Epithelial cell of esophagus (primary cell): ENCODE results near the gene CYS1.

Source experiments
- DNase-seq: peaks from one replicate; pipeline ENCODE4 v3.0.0; 2010; ENCODE audit warnings: low read depth
- H3K4me3 ChIP-seq: 2 replicates; pipeline ENCODE4 v1.5.1; 2011; ENCODE audit warnings: mild to moderate bottlenecking, low read length, control low read depth
- CTCF ChIP-seq: IDR thresholded peaks from 2 replicates; pipeline ENCODE4 v1.5.1; 2011; ENCODE audit warnings: low read depth, mild to moderate bottlenecking, low read length, control low read depth, inconsistent platforms; ENCODE audit not compliant: insufficient read depth; ENCODE audit errors: missing control alignments

The CYS1 gene

DNA sequence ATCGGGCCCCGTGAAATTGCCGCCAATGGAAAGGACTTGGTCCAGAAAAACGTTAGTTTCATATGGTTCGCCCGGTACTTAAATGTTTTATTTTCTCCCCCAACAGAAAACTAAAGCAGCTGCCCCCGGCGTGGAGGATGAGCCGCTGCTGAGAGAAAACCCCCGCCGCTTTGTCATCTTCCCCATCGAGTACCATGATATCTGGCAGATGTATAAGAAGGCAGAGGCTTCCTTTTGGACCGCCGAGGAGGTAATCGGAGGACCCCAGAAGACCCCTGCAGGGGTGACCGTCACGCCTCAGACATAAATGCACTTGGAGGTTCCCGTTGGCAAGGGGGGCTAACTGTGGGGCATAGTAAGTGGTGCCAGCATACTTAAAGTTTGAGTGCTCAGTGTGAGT, 43.1 kb upstream of the CYS1 start:
- no peak for DNase-seq
- H3K4me3 ChIP-seq, result peak overlapping the region; percentile 61
- TF ChIP-seq CTCF, result no peak

DNA sequence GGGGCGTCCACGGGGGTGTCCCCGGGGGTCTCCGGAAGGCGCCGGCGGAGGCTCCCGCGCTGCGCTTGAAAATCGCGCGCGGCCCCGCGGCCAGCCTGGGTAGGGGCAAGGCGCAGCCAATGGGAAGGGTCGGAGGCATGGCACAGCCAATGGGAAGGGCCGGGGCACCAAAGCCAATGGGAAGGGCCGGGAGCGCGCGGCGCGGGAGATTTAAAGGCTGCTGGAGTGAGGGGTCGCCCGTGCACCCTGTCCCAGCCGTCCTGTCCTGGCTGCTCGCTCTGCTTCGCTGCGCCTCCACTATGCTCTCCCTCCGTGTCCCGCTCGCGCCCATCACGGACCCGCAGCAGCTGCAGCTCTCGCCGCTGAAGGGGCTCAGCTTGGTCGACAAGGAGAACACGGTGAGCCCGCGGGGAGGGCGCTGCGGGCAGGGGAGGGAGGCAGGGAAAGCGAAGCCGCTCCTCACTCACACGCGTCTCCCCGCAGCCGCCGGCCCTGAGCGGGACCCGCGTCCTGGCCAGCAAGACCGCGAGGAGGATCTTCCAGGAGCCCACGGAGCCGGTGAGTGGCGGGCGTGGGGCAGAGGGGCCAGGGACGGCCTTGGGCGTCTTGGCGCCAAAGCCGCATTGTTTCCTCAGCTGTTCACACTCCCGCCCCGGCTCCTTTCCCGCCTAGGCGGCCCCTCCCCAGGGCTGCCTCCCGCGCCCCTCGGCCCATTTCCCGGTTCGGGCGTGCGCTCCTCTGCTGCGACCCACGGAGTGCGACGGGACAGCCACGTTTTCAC, 42.5 kb upstream of the CYS1 start, which contains the start of gene RRM2:
TSS of gene RRM2 (plus strand) at position 240 of the 781 bp plus-strand sequence. CDS start at position 300, 60 bp downstream.
- H3K4me3 ChIP-seq, result peak within 1 kb of the TSS; percentile 61
- no peak for TF ChIP-seq CTCF
- peak; percentile 92 for DNase-seq

DNA sequence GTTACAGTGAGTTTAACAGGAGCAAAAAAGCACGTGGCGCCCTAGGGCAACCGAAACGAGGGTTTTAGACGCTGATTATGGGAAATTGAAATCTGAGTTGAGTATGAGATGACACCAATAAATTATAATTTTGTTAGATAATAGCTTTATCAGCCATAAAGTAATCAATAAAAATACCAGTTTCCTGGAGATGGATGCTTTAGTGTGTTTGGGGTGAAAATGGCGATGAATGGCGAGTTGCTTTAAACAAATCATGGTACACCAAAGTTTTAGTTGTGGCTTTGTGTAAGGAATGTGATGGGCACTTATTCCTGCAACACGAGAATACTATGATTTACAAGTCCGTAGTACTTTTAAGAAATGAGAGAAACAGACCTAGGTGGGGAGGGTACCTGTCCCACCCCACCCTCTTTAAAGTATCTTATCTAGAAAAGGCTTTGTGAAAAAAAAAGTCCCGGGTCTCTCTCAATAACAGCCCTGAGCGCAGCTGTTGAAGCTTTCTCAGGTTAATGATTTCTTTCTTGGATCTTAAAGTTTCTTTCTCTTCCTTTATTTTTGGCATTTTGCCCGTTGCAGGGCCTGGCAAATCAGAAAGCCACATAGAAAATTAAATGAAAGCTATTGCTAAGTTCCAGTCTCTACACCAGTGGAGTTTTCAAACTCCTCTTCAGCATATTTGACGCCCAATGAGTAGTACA, 40.8 kb upstream of the CYS1 start:
- no peak for TF ChIP-seq CTCF
- peak overlapping the region; percentile 61 for H3K4me3 ChIP-seq
- peak; percentile 36 for DNase-seq

DNA sequence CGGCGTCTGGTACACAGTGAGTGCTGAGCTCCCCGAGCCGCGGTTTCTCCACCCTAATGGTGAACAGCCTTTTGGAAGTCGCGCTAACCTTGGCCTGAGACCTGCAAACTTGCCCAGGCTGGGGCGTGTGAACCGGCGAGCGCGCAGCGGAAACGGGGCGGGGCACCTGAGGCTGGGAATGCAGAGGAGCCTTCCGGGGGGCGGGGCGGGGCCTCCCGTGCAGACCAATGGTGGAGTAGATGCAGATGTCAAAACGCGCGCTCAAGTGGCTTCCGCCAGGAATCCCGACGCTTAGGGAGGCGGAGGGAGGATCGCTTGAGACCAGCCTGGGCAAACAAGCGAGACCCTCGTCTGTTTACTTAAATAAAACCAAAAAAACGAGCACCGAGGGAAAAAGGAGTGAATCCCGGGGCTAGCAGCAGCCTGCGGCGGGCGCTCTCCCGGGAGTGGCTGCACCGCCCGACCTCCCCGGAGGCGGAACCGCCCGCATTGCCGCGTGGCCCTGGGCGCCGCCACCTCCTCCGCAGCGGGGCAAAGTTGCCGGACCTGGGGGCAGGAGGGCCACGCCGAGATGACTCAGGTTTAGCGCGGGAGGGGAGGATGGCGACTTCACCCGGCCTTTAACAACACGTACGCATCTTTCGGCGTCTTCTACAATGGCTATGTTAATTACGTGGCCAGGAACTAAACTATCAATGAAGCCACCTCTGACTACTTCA, 40.1 kb upstream of the CYS1 start:
- no peak for TF ChIP-seq CTCF
- H3K4me3 ChIP-seq, result peak overlapping the region; percentile 61
- peak; percentile 95 for DNase-seq

- peak overlapping the region; percentile 61 for H3K4me3 ChIP-seq
- DNase-seq, result no peak
- no peak for TF ChIP-seq CTCF
These were observed 39.5 kb upstream of the CYS1 start for GRCh38 chr2:10119601-10120157.

DNA sequence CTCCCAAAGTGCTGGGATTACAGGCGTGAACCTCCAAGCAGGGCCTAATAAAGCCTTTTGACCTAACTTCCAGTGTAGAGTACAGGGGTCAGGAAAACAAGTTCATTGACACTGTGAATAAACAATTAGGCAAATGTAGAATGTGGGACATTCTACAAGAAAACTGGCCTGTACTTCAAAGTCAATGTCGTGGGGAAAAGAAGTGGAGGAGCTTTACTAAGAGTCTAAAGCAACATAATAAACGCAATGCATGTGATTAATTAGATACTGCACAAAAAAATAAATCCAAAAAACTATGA, 38.8 kb upstream of the CYS1 start:
- H3K4me3 ChIP-seq, result no peak overlapping the region
- no peak for TF ChIP-seq CTCF
- DNase-seq, result no peak
